GM21360 (cell line): ENCODE results near the gene ALKBH3.

ENCODE experiments used
- ATAC-seq: cut with Tn5 transposase; IDR thresholded peaks from one replicate; pipeline ENCODE4 v1.9.1; 2021; ENCODE audit warnings: mild to moderate bottlenecking, moderate library complexity; ENCODE audit not compliant: unreplicated experiment

ALKBH3 gene

DNA sequence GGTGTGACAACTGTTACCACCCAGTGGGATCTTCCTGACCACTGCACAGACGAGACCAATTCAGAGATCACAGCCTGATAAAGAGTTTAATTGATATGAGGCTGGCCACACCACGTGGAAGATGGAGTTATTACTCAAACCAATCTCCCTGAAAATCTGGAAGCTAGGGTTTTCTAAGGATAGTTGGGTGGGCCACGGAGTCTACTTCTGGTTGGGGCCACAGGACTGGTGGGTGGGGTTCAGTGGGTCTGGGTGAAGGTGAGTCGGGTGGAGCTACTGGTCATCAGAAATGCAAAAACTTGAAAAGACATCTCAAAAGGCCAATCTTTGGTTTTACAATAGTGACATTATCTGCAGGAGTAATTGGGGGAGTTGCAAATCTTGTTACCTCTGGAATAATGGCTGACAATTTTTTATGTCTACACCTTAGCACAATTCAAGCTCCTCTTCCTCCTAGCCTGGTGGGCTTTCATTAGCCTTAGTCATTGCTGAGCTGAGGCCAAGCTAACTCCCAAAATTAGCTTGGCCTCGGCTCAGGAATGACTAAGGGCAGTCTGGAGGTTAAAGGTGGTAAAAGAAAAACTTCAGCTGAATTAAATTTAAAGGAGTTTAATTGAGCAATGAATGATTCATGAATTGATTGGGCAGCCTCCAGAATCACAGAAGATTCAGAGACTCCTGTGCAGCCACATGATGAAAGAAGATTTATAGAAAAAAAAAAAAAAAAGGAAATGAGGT is 74.9 kb downstream of the ALKBH3 start:
- no peak for ATAC-seq

DNA sequence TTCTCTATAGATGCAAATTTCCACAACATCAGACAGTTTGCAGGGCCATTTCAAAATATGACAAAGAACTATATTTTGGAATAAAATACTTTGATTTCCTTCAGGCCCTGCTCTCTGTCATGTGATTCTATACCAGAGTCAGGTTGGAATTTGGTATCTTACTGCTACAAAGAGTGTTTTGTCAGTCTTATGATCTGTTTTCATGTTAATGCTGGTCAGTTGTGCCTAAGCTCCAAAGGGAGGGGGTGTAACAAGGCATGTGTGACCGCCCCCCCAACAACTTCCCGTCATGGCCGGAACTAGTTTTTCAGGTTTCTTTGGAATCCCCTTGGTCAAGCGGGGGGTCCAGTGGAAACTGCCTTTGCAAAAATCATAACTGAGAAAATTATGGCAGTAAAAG is 76.9 kb downstream of the ALKBH3 start:
- ATAC-seq = no peak

GRCh38 chr11:43959321-43959995 is 78.8 kb downstream of the ALKBH3 start:
- no peak for ATAC-seq

DNA sequence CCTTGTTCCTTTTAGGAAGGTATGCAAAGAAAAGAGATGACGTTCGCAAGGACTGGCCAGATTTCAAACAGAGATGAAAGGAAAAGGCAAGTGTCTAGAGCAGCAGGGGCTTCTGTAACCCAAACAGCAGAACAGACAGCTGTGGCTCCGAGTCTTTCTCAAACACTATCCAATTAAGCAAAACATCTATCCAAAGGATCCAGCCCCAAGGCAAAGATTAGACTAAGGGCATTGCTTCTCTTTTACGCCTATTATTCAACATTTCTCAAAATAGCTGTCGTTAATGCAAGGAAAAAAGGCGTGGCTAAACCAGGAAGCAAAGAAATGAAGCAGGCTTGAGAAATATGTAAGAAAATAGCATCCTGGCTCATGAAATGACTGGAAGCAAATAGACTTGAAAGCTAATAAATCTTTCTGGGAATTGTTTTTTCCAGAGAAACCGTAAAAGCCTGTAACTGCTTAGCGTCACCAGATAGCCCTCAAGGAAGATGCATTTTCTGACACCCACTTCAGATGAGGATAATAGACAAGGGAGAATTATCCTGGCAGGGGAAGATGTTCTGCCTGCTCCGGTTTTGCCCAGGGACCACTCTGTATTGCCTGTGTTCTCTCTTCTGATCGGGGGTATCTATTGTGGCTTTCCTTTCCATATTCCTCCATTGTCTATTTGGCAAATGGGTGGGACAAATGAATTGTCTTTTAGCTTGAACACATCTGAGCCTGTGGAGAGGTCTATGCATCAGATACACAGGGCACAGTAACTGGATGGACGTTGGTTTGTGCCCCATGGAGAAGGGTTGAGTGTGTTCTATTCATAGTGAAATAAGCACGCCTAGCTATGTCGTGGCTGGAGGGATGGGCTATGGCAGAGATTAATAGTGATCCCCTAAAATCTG is 82.0 kb downstream of the ALKBH3 start:
- no peak for ATAC-seq

- ATAC-seq = no peak
Measured at GRCh38 chr11:43963279-43963620, 82.6 kb downstream of the ALKBH3 start.

DNA sequence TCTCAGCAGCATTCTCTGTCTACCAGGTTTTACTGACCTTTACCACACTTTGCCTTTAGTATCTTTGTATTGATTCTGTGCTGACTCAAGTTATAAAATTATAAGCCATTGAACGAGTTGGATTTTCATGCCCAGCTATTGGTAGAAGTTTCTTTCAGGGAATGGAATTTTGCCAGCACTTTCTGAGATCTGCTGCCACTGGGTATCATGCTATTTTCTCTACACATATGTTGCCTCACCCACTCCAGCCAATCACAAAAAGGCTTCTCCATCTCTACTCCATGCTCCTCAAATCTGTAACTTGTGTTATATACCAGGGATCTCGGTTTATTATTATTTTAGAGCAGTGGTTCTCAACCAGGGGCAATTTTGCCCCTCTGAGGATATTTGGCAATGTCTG is 87.0 kb downstream of the ALKBH3 start:
- ATAC-seq = no peak

DNA sequence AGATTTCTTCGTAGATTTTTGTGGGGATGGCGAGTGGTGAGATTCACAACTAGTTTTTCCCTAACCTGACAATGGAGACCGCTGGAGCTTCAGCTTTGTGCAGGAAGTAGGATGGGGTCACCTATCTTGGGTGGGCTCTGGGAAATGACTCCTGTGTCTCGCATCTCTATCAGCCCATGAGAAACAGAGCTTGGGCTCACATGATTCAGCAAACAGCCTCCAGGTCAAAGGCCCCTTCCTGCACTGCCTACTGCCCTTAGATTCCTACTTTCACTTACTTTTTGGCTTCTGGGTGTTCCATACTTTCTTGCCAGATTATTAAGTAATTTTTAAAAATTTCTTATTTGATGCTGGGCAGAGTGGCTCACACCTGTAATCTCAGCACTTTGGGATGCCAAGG is 88.1 kb downstream of the ALKBH3 start:
- no peak for ATAC-seq

DNA sequence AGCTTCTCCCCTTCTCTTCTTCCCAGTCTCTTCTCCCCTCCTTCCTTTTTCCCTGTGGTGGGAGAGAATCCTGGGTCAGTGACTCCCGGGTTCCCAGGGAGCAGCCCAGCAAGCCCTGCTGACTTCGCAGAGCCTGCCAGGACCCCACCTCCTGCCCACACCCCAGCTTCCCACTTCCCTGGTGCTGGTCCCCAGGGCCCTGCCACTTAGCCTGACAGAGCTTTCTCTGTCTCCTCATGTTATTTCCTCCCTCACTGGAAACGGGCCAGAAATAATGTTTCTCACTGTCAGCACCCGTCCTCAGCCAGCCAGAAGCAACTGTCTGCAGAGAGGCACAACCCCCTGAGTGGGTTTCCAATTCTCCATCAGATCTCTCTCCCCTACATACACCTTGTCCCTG is 88.9 kb downstream of the ALKBH3 start:
- no peak for ATAC-seq
